ENCODE results near the gene TMED4.
"Not testable (repeated sequence)": the region's sequence is repeated elsewhere in the genome, so short reads cannot be mapped to it uniquely, and the experiment has no call there.

Gene TMED4

GRCh38 chr7:44559485-44559884 lies 22.5 kb downstream of the TMED4 start:
- TF ChIP-seq CTCF (conservative IDR thresholded peaks at IDR 0.05; ENCODE audit: low read depth, low read length) = no peak
- Histone ChIP-seq H3K4me2 (no peak overlapping the region), H3K9ac (no peak overlapping the region)

GRCh38 chr7:44557485-44557884 lies 24.5 kb downstream of the TMED4 start:
- no peaks in the 10 kb centered on the region for H3K4me1 ChIP-seq (ENCODE audit: low read depth, poor library complexity, severe bottlenecking)

More at GRCh38 chr7:44559485-44559884, 22.5 kb downstream of the TMED4 start:
- Histone ChIP-seq H3K79me2 (ENCODE audit: insufficient read depth, low read depth) (no peaks in the 10 kb centered on the region), H3K27me3 (ENCODE audit: insufficient read depth, low read depth) (no peaks in the 10 kb centered on the region), H3K27ac (no peak overlapping the region), H3K36me3 (ENCODE audit: insufficient read depth) (no peaks in the 10 kb centered on the region), H3K4me1 (ENCODE audit: low read depth, poor library complexity, severe bottlenecking) (no peaks in the 10 kb centered on the region), H3K4me3 (IDR thresholded peaks at IDR 0.05; ENCODE audit: insufficient read depth, low read depth, low read length) (no peak overlapping the region), H4K20me1 (ENCODE audit: insufficient read depth) (no peaks in the 10 kb centered on the region), H2AFZ (ENCODE audit: low read depth) (no peak overlapping the region)

GRCh38 chr7:44555350-44555749 lies 26.7 kb downstream of the TMED4 start:
- Histone ChIP-seq H3K9ac (no peak overlapping the region), H4K20me1 (ENCODE audit: insufficient read depth) (no peaks in the 10 kb centered on the region), H2AFZ (ENCODE audit: low read depth) (no peak overlapping the region), H3K4me3 (IDR thresholded peaks at IDR 0.05; ENCODE audit: insufficient read depth, low read depth, low read length) (no peak overlapping the region), H3K27ac (no peak overlapping the region), H3K27me3 (ENCODE audit: insufficient read depth, low read depth) (no peaks in the 10 kb centered on the region), H3K4me2 (no peak overlapping the region), H3K4me1 (ENCODE audit: low read depth, poor library complexity, severe bottlenecking) (no peaks in the 10 kb centered on the region), H3K79me2 (ENCODE audit: insufficient read depth, low read depth) (no peaks in the 10 kb centered on the region), H3K36me3 (ENCODE audit: insufficient read depth) (no peaks in the 10 kb centered on the region)
- TF ChIP-seq CTCF (conservative IDR thresholded peaks at IDR 0.05; ENCODE audit: low read depth, low read length) = no peak

More at GRCh38 chr7:44557485-44557884, 24.5 kb downstream of the TMED4 start:
- no peaks in the 10 kb centered on the region for H3K36me3 ChIP-seq (ENCODE audit: insufficient read depth)
- no peaks in the 10 kb centered on the region for H3K27me3 ChIP-seq (ENCODE audit: insufficient read depth, low read depth)
- H3K4me3 ChIP-seq (IDR thresholded peaks at IDR 0.05; ENCODE audit: insufficient read depth, low read depth, low read length) = no peak overlapping the region
- no peak overlapping the region for H2AFZ ChIP-seq (ENCODE audit: low read depth)
- no peak overlapping the region for H3K9ac ChIP-seq
- H3K79me2 ChIP-seq (ENCODE audit: insufficient read depth, low read depth) = no peaks in the 10 kb centered on the region
- no peak overlapping the region for H3K4me2 ChIP-seq
- TF ChIP-seq CTCF (conservative IDR thresholded peaks at IDR 0.05; ENCODE audit: low read depth, low read length) = no peak
- no peaks in the 10 kb centered on the region for H4K20me1 ChIP-seq (ENCODE audit: insufficient read depth)
- no peak overlapping the region for H3K27ac ChIP-seq

- not testable (repeated sequence) for H3K4me3 ChIP-seq (IDR thresholded peaks at IDR 0.05; ENCODE audit: insufficient read depth, low read depth, low read length); H3K4me1 ChIP-seq (ENCODE audit: low read depth, poor library complexity, severe bottlenecking); H3K27me3 ChIP-seq (ENCODE audit: insufficient read depth, low read depth); H4K20me1 ChIP-seq (ENCODE audit: insufficient read depth); H3K36me3 ChIP-seq (ENCODE audit: insufficient read depth); H2AFZ ChIP-seq (ENCODE audit: low read depth); H3K4me2 ChIP-seq; H3K9ac ChIP-seq; H3K27ac ChIP-seq; H3K79me2 ChIP-seq (ENCODE audit: insufficient read depth, low read depth)
Measured at GRCh38 chr7:44552473-44553005, 29.5 kb downstream of the TMED4 start.

- Histone ChIP-seq H2AFZ (ENCODE audit: low read depth) (no peak overlapping the region), H3K27me3 (ENCODE audit: insufficient read depth, low read depth) (no peaks in the 10 kb centered on the region), H3K9ac (no peak overlapping the region)
Measured at GRCh38 chr7:44549457-44549856, 32.6 kb downstream of the TMED4 start.

More at GRCh38 chr7:44549457-44549856, 32.6 kb downstream of the TMED4 start:
- TF ChIP-seq CTCF (conservative IDR thresholded peaks at IDR 0.05; ENCODE audit: low read depth, low read length) = no peak
- H4K20me1 ChIP-seq (ENCODE audit: insufficient read depth) = no peaks in the 10 kb centered on the region
- no peaks in the 10 kb centered on the region for H3K4me1 ChIP-seq (ENCODE audit: low read depth, poor library complexity, severe bottlenecking)
- no peak overlapping the region for H3K27ac ChIP-seq
- H3K4me2 ChIP-seq = no peak overlapping the region
- H3K79me2 ChIP-seq (ENCODE audit: insufficient read depth, low read depth) = no peaks in the 10 kb centered on the region
- H3K36me3 ChIP-seq (ENCODE audit: insufficient read depth) = no peaks in the 10 kb centered on the region
- no peak overlapping the region for H3K4me3 ChIP-seq (IDR thresholded peaks at IDR 0.05; ENCODE audit: insufficient read depth, low read depth, low read length)

Data from KMS-11 (cell line).